NCI-H1436 (cell line): ENCODE results near the gene TACC3.

ENCODE experiments used
- DNase-seq: peaks from one replicate; lab custom pipeline; 2025; lab: John Stamatoyannopoulos, UW

TACC3 gene

GRCh38 chr4:1793940-1794808 is 72.9 kb downstream of the TACC3 start:
- no peak for DNase-seq
